HL-60 (cell line): ENCODE data around the gene CGA.
A peak's percentile ranks its signal among the peaks of the same experiment; 100 is the strongest.

Source experiments
- DNase-seq, 2 experiments: peaks; one replicate each; pipeline ENCODE4 v3.0.0-alpha.2; 2010 to 2020; ENCODE audit warnings: low read depth in 1 of 2, low spot score in 1 of 2
- H3K27ac ChIP-seq: fragments of 250-450 bp; sonication (Bioruptor Pico); replicated peaks from 2 replicates; pipeline ENCODE4 v1.5.1; 2020; ENCODE audit warnings: mild to moderate bottlenecking, moderate library complexity
- H3K27me3 ChIP-seq: fragments of 250-450 bp; sonication (Bioruptor Pico); 2 replicates; pipeline ENCODE4 v1.5.1; 2021; ENCODE audit warnings: mild to moderate bottlenecking, moderate library complexity; ENCODE audit not compliant: insufficient read depth, poor library complexity, severe bottlenecking
- H3K4me3 ChIP-seq: replicated peaks from 2 replicates; pipeline ENCODE4 v1.5.1; 2011; ENCODE audit warnings: mild to moderate bottlenecking, control low read depth, low read length; ENCODE audit not compliant: insufficient read depth
- GABPA ChIP-seq: IDR thresholded peaks from 2 replicates; pipeline ENCODE4 v1.6.1; 2012; ENCODE audit warnings: low read depth
- POLR2AphosphoS5 ChIP-seq: IDR thresholded peaks from 2 replicates; pipeline ENCODE4 v1.6.1; 2012; ENCODE audit warnings: low read depth
- REST ChIP-seq: IDR thresholded peaks from 2 replicates; pipeline ENCODE4 v1.6.1; 2012; ENCODE audit warnings: low read depth; ENCODE audit not compliant: insufficient replicate concordance
- SPI1 ChIP-seq: IDR thresholded peaks from 2 replicates; pipeline ENCODE4 v1.6.1; 2012; ENCODE audit warnings: low read depth, mild to moderate bottlenecking, borderline replicate concordance
- TF ChIP-seq, protein P1 (sequence below): IDR thresholded peaks from one replicate; pipeline ENCODE4 v1.5.1; 2011; ENCODE audit warnings: low read length, control low read depth, inconsistent platforms; ENCODE audit not compliant: insufficient read depth

CGA gene

DNA sequence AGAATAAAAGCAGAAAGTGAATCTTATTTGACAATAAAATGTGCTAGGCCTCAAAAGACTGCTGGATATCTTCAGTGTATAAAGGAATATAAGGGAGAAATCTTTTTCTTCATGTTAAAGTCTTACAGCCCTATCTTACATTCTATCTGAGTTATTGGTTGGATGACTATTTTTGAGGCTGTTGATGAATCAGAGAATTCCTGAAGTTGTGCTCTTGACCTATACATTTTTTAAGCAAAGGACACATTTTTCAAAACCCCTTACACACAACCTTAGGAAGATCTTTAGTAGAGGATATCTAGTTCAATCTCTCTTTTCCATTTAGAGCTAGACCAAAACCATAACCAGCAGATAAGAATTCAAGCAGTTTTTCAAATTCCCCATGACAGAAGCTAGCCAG lies 10.9 kb upstream of the CGA start:
- no peak overlapping the region for H3K4me3 ChIP-seq
- no peak overlapping the region for H3K27ac ChIP-seq
- TF ChIP-seq, protein P1, sequence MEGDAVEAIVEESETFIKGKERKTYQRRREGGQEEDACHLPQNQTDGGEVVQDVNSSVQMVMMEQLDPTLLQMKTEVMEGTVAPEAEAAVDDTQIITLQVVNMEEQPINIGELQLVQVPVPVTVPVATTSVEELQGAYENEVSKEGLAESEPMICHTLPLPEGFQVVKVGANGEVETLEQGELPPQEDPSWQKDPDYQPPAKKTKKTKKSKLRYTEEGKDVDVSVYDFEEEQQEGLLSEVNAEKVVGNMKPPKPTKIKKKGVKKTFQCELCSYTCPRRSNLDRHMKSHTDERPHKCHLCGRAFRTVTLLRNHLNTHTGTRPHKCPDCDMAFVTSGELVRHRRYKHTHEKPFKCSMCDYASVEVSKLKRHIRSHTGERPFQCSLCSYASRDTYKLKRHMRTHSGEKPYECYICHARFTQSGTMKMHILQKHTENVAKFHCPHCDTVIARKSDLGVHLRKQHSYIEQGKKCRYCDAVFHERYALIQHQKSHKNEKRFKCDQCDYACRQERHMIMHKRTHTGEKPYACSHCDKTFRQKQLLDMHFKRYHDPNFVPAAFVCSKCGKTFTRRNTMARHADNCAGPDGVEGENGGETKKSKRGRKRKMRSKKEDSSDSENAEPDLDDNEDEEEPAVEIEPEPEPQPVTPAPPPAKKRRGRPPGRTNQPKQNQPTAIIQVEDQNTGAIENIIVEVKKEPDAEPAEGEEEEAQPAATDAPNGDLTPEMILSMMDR, result no peak
- TF ChIP-seq REST (no peak), GABPA (no peak), POLR2AphosphoS5 (no peak), SPI1 (no peak)
- DNase-seq, result no peak
- H3K27me3 ChIP-seq, result no peaks in the 10 kb centered on the region

DNA sequence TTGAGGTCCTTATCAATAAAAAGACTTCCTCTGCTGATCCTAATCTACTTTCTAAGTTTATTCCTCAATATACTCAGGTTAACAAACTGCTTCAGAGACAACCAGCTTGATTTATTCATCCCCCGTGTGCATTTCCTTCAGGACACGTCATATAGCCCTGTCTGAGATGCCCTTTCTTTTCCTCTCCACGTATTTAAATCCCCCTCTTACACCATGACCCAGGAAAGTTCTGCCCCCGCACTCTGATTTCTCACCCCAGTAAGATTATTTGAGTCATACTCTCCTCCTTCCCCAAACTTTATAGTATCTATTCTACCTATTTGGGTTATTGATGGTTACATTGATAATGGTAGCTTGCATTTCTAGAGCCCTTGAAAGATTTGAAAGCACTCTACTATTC lies 9.8 kb upstream of the CGA start:
- no peak for TF ChIP-seq GABPA
- TF ChIP-seq SPI1, result no peak
- TF ChIP-seq, protein P1, result no peak
- TF ChIP-seq REST, result no peak
- no peak for TF ChIP-seq POLR2AphosphoS5
- Histone ChIP-seq H3K4me3 (no peak overlapping the region), H3K27ac (no peak overlapping the region), H3K27me3 (no peaks in the 10 kb centered on the region)
- DNase-seq, result no peak

GRCh38 chr6:87103977-87104601 lies 9.2 kb upstream of the CGA start:
- no peak overlapping the region for H3K27ac ChIP-seq
- H3K27me3 ChIP-seq, result peaks cover 2% of the 10 kb centered on the region
- DNase-seq, result peak in 1 of 2 experiments; percentile 18
- TF ChIP-seq, protein P1, result no peak
- no peak for TF ChIP-seq REST
- no peak for TF ChIP-seq GABPA
- no peak for TF ChIP-seq POLR2AphosphoS5
- TF ChIP-seq SPI1, result no peak
- H3K4me3 ChIP-seq, result no peak overlapping the region
